ENCODE results near the gene SYN1. TPM values are rescaled to one million over a fixed set of nuclear protein-coding genes. Genes with fewer than 3 reads are reported as not detected.

SYN1 gene
- polyA plus RNA-seq, 3 donors, result 0.11 to 4.0 (median 0.29) TPM

- TF ChIP-seq CTCF (IDR thresholded peaks at IDR 0.05), result no peak
- peak; percentile 88 to 94 (median 89) for DNase-seq
- peaks cover 0 to 2% (median 0%) of the 10 kb centered on the region in 7 donors for H3K9me3 Mint-ChIP-seq
- Histone ChIP-seq H3K9ac (ENCODE audit: insufficient read depth, low read length, poor library complexity, severe bottlenecking) (peak overlapping the region; percentile 44), H3K27ac (ENCODE audit: low read depth in 1 of 2, low read length in 2 of 2) (peak overlapping the region; percentile 88 to 91), H3K27me3 (ENCODE audit: control insufficient read depth in 2 of 2, insufficient read depth in 2 of 2, low read length in 2 of 2) (peaks cover 0 to 3% of the 10 kb centered on the region in 2 donors), H3K4me1 (ENCODE audit: control insufficient read depth in 1 of 2, insufficient read depth in 2 of 2, low read length in 2 of 2) (peaks cover 47 to 75% of the 10 kb centered on the region in 2 donors), H3K4me3 (replicated peaks in 1 of 3; ENCODE audit: low read depth in 2 of 3, low read length in 3 of 3) (peak overlapping the region in 1 of 3 experiments; percentile 54), H3K4me2 (replicated peaks; ENCODE audit: extremely low read depth, low read length, poor library complexity, severe bottlenecking) (peak overlapping the region; percentile 55), H4K20me1 (ENCODE audit: insufficient read depth, low read length) (peaks cover 11% of the 10 kb centered on the region), H3K79me2 (ENCODE audit: insufficient read depth, low read length) (peaks cover 15% of the 10 kb centered on the region), H3K9me3 (replicated peaks in 1 of 2; ENCODE audit: control insufficient read depth in 1 of 2, insufficient read depth in 1 of 2, low read length in 2 of 2) (no peaks in the 10 kb centered on the region), H3K36me3 (replicated peaks in 1 of 2; ENCODE audit: control insufficient read depth in 1 of 2, insufficient read depth in 2 of 2, low read length in 2 of 2) (peaks cover 0 to 2% of the 10 kb centered on the region in 2 donors), H2AFZ (ENCODE audit: insufficient read depth, low read depth, low read length, poor library complexity, severe bottlenecking) (no peak overlapping the region)
- peaks cover 53% of the 10 kb centered on the region for H3K4me1 Mint-ChIP-seq
- H3K27me3 Mint-ChIP-seq (ENCODE audit: low read depth in 3 of 3), result peaks cover 3 to 9% (median 8%) of the 10 kb centered on the region in 3 donors
- peak overlapping the region; percentile 56 to 78 for H3K4me3 Mint-ChIP-seq
- WGBS (ENCODE audit: insufficient coverage), result 0% methylated on average over 2 of the region's 9 CpGs
- intact Hi-C loops (cut with micrococcal nuclease), result loop anchor here (5.0 kb wide), 2 partner anchors 38 to 53 kb away; partner anchors contain the start of gene SYN1 (in 1 of the 2)
- peaks cover 10 to 14% of the 10 kb centered on the region in 2 donors for H3K36me3 Mint-ChIP-seq
- peak overlapping the region; percentile 94 to 99 (median 95) for H3K27ac Mint-ChIP-seq
These were observed 40.1 kb downstream of the SYN1 start for GRCh38 chrX:47579537-47579936.

- Histone ChIP-seq H3K9me3 (replicated peaks in 1 of 2; ENCODE audit: control insufficient read depth in 1 of 2, insufficient read depth in 1 of 2, low read length in 2 of 2) (no peaks in the 10 kb centered on the region), H3K36me3 (replicated peaks in 1 of 2; ENCODE audit: control insufficient read depth in 1 of 2, insufficient read depth in 2 of 2, low read length in 2 of 2) (no peaks in the 10 kb centered on the region), H4K20me1 (ENCODE audit: insufficient read depth, low read length) (peaks cover 5% of the 10 kb centered on the region), H3K27ac (ENCODE audit: low read depth in 1 of 2, low read length in 2 of 2) (peak overlapping the region; percentile 88 to 91), H3K4me1 (ENCODE audit: control insufficient read depth in 1 of 2, insufficient read depth in 2 of 2, low read length in 2 of 2) (peaks cover 49 to 76% of the 10 kb centered on the region in 2 donors), H3K27me3 (ENCODE audit: control insufficient read depth in 2 of 2, insufficient read depth in 2 of 2, low read length in 2 of 2) (peaks cover 0 to 8% of the 10 kb centered on the region in 2 donors), H3K4me3 (replicated peaks in 1 of 3; ENCODE audit: low read depth in 2 of 3, low read length in 3 of 3) (peak overlapping the region in 1 of 3 experiments; percentile 54), H3K79me2 (ENCODE audit: insufficient read depth, low read length) (peaks cover 15% of the 10 kb centered on the region), H3K9ac (ENCODE audit: insufficient read depth, low read length, poor library complexity, severe bottlenecking) (no peak overlapping the region), H3K4me2 (replicated peaks; ENCODE audit: extremely low read depth, low read length, poor library complexity, severe bottlenecking) (peak overlapping the region; percentile 55), H2AFZ (ENCODE audit: insufficient read depth, low read depth, low read length, poor library complexity, severe bottlenecking) (no peak overlapping the region)
- Mint-ChIP-seq H3K27ac (peak overlapping the region; percentile 94 to 99 (median 95)), H3K9me3 (peaks cover 0 to 4% (median under 1%) of the 10 kb centered on the region in 7 donors), H3K36me3 (peaks cover 4 to 5% of the 10 kb centered on the region in 2 donors), H3K4me1 (peaks cover 49% of the 10 kb centered on the region), H3K27me3 (ENCODE audit: low read depth in 3 of 3) (peaks cover 4 to 16% (median 10%) of the 10 kb centered on the region in 3 donors), H3K4me3 (peak overlapping the region; percentile 7 to 56)
- intact Hi-C loops (cut with micrococcal nuclease), result loop anchor here (5.0 kb wide), 2 partner anchors 39 to 54 kb away; partner anchors contain the start of gene SYN1 (in 1 of the 2)
- TF ChIP-seq CTCF (IDR thresholded peaks at IDR 0.05), result no peak
- 18% methylated on average over 4 of the region's 16 CpGs for WGBS (ENCODE audit: insufficient coverage)
- DNase-seq, result peak in 2 of 3 donors; percentile 45 to 72
These were observed 41.0 kb downstream of the SYN1 start for GRCh38 chrX:47578692-47579091.

Data from CD14-positive monocyte (primary cell).